NCI-H526 treated with DMSO at 0.1 percent for 48 hours (cell line): ENCODE data around the gene TBXAS1.

Source experiments
- DNase-seq: peaks from one replicate; lab custom pipeline; 2025; lab: John Stamatoyannopoulos, UW

Gene TBXAS1

DNA sequence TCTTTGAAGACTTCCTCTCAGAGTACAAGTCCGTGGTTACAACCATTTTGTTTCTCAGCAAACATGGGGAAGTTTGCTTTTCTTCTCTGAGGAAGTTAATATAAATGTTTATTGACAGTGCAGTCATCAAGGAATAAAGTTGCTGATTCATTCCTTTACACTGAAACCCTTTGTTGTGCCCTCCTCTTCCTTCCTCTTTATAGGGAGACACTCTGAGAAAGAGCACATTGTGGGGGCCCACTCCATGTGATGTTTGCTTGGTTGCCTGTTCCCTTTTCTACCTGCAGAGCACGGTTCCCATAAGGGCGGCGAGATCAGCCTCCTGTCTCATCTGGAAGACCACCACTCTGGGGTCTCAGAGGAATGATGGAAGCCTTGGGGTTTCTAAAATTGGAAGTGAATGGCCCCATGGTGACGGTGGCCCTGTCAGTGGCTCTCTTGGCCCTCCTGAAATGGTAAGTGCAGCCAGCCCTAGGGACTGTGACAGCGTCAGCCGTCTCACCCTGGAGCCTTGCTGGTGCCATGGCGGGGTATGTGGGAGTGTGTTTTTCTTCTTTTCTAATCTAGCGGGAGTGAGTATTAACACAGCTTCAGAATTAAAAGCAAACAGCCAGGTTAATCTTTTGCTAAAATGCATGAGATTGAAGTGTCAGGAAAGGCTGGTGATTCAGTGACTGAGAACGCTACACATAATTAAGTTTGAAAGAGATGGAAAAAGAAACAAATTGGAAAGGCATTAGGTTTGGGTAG is at the start of gene TBXAS1:
TSS of gene TBXAS1 (plus strand) at position 240 of the 750 bp plus-strand sequence. CDS start at position 367, 127 bp downstream.
- no peak for DNase-seq

DNA sequence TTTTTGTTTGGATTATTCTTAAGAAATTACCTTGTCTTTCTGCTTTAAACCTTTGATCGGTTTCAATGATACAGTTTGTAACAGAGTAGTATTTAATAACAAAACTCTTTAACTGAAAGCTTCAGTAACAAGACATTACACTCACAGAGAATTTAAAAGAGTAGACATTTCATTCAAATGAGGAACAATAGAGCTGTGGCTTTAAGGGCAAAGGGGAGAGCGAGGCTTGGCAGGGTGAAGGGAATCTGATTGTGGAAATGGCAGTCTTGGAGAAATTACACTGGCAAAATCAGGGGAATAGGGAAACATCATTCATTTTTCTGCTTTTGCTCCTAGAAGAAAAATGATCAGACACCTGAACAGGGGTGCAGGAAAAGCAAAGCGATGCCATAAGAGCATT is 46.1 kb upstream of the TBXAS1 start:
- no peak for DNase-seq

DNA sequence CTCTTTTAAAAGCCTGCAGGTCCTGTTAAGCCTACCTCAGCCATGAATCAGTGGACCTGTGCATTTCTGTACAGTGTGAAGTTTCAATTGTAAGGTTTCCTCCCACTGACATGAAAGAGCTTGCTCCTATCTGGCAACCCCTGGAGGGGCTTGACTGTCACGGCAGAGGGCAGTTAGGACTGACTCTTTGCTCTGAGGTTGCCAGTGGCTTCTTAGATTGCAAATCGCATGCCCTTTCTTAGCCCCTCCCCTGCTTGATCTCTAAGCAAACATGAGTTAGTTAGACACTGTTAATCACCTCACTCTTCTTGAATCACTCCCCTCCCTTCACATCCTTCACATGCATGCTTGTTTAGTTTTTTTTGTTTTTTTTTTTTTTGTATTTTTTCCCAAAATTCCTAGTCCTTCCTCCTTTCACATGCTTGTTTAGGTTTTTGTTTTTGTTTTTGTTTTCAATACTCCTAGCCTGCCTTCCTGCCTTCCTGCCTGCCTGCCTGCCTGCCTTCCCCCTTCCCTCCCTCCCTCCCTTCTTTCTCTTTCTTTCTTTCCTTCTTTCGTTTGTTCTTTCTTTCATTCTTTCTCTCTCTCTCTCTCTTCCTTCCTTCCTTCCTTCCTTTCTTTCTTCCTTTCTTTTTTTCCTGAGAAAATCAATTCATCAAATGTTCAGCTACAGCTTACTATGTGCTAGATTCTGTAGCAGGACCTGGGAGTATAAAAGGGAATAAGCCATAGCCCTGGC is 45.2 kb upstream of the TBXAS1 start:
- DNase-seq = peak; percentile 34

DNA sequence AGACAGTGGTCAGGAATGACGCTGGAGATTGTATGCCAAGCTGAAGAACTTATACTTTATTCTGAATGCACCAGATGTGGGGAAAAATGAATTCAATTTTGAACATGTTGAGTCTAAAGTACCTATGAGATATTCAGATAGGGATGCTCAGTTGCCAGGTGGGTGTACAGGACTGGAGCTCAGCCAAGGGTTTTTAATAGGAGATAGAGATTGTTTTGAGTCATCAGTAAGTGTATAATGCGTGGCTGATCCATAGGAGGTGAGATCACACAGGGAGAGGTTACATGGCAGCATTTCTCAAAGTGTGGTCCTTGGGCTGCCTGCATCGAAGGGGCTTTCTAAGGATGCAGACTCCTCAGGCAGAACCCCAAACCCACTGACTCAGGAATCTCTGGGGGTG is 44.4 kb upstream of the TBXAS1 start:
- no peak for DNase-seq

DNA sequence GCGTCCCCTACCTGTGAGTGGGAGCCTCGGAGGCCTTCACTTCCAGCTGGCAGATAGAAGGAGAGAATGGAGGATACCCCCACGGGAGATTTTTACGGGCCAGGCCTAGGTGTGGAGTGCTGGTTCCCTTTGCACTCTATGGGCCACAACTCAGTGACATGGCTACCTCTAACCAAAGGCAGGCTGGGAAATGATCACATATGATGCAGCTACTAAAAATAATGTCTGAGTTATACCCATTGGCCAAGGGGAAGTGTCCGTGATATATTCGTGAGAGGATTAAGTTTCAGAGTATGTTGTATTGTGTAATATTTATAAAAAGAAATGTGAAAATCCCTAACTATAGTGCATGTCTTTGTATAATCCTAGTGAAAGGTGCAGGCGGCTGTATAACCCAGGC is 37.7 kb upstream of the TBXAS1 start:
- DNase-seq = no peak

DNA sequence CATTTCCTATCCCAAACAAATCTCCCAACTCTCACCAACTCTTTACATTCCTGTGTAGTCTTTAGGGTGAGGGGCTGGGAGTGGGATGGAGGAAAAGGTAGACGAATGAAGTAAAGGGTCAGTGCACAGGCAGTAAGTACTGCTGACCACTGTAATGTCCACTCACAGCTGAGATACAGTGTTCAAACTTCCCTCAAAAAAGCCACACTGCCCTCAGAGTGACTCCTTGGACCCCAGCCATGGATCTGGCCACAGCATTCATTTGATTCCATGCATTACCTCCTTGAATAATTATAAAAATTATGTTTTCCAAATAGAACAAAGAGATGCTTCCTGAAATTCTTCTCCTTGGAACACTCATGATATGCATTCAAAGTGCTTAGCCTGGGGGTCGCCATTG is 31.5 kb upstream of the TBXAS1 start:
- no peak for DNase-seq

DNA sequence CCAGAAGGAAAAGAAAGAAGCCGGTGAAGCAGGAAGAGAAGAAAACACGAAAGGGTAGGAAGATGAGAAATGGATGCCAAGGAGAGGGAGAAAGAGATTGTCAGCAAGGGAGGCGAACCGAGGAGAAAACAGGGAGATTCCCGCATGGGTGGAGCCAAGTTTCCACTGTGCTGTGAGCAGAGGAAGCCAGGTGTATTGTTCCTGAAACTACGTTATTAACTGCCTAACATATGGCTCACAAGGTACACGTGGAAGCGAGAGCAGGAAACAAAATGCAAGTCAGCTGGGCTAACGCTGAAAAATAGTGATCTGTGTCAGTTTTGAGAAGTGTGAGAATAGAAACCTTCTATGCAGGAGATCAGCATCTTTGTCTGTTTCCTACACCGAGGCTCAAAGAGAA is 30.8 kb upstream of the TBXAS1 start:
- no peak for DNase-seq

DNA sequence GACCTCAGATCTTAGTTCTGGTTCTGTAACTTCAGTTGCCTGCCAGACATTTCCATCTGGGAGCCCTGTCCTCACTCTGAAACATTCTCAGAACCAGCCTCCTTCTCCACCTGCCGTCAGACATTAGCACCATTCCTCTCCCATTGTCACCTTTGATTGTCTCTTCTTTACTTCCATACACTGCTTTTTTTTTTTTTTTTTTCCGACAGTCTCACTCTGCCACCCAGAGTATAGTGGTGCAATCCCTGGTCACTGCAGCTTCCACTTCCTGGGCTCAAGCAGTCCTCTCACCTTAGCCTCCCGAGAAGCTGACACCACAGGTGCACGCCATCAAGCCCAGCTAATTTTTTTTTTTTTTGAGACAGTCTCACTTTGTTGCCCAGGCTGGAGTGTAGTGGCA is 30.2 kb upstream of the TBXAS1 start:
- DNase-seq = no peak

DNA sequence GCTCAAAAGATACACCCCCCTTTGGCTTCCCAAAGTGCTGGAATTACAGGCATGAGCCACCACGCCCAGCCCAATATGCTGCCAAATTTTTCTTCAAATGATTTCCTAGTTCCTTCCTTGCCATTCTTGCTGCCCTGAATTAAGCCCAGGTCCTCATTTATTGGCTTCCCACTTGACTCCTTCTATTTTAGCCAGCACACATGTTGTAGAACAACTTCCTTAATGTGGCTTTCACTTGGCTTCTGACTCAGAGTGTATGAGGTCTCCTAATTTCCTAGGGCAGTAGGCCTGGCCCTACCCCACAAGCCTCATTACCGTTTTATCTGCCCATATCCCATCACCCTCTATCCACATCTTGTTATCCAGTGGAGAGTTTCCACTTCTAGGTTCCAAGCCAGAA is 29.5 kb upstream of the TBXAS1 start:
- no peak for DNase-seq

DNA sequence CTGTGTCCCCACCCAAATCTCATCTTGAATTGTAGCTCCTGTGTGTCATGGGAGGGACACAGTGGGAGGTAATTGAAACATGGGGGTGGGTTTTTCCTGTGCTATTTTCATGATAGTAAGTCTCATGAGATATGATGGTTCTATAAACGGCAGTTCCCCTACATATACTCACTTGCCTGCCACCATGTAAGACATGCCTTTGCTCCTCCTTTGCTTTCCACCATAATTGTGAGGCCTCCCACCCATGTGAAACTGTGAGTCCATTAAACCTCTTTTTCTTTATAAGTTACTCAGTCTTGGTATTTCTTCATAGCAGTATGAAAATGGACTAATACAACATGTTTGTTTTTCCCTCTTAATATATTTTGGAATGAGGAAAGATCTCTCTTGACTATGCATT is 24.5 kb upstream of the TBXAS1 start:
- no peak for DNase-seq

DNA sequence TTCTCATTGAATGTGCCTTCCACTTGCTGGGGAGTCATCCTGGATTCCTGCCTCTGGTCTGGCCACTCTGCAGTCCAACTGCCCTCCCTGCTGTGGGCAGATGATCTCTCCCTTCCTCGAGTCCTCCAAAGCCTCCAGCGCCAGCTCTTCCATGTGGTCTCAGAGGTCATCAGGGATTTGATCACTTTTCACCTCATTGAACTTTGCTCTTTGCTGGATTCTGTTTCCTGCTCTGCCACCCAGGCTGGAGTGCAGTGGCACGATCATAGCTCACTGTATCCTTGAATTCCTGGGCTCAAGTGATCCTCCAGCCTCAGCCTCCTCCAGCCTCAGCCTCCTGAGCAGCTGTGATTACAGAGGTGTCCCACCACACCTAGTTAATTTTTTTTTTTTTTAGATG is 22.1 kb upstream of the TBXAS1 start:
- no peak for DNase-seq

DNA sequence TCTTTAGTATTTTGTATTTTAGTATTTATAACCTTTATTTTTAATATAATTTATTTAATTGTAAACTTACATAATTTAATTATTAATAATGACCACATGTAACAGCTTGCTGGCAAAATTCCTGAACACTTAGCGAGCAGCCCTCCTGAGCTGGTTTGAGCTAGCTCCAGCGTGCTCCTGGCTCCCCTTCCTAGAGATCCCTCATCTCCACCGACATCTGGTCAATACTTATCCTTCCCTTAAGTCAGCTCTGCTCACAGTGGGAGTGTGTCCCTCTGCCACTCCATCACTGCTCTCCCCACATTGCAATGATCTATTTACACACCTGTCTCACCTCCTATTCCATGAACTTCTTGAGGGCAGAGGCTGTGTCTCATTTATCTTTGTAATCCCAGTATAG is 20.6 kb upstream of the TBXAS1 start:
- DNase-seq = no peak

DNA sequence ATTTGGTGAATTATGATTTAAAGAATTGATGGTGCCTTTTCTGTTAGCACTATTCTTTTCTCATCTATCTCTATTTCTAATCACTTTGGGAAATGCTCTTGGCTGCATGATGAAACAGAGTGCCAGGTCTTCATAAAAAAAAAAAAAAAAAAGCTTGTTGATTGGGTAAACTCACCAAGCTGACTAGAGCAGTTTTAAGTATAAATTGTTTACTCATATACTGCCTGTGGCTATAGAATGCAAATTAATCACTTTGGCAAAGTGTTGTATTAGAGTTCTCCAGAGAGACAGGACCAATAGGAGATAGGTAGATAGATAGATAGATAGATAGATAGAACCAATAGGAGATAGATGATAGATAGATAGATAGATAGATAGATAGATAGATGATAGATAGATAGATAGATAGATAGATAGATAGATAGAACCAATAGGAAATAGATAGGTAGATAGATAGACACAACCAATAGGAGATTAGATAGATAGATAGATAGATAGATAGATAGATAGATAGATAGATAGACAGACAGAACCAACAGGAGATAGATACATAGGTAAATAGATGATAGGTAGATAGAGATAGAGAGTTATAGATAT is 20.1 kb upstream of the TBXAS1 start:
- DNase-seq = no peak

DNA sequence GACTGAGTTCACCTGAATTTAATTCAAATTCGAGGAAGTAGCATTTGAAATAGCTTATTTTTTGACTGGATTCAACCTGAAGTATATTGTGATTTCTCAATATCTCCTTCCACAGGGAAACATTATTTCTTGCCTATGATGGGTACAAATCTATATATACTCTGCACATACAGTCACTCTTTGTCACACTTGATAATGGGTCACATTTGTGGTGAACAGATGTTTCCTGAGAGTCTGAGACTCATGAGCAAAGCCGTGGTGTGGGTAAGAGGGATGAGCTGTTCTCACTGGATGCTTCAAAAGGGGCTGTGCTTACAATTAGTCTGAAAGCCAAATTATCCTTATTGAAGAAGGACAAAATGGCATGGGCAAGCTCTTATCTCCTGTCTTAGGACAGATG is 18.0 kb upstream of the TBXAS1 start:
- DNase-seq = no peak

DNA sequence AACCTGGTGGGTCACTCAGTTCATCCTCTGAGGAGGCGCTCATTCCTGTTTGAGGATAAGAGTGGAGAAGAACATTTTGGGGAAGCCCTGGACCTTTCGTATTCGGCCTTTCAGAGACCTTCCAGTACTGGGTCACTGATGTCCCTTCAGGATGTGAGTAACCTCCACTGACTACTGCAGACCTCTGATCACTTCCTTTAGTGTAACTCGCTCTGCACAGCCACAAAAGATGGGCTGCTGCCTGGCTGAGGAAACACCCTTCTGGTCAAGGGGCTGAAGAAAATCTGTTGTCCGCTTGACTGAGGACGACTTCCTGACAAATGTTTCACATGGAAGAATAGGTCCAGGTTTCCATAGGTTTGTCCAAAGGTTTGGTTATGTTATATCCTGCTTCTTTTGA is 15.9 kb upstream of the TBXAS1 start:
- no peak for DNase-seq

DNA sequence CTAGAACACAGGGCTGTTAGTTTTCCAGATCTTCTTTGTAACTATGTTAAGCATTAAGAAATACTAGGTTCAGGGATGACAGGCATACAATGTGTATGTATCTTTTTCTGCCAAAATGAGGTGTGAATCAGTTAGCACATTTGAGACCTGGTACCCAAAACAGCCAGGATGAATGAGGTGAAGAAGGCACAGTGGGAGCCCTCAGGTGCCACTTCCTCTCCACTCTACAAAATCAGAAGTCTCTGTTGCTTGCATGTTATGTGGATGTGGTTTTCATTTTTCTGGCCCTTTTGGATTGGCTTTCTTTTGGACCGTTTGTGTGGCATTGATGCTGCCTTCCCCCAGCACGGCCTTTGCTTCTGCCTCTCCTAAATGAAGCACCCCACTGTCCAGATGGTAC is 15.4 kb upstream of the TBXAS1 start:
- no peak for DNase-seq

DNA sequence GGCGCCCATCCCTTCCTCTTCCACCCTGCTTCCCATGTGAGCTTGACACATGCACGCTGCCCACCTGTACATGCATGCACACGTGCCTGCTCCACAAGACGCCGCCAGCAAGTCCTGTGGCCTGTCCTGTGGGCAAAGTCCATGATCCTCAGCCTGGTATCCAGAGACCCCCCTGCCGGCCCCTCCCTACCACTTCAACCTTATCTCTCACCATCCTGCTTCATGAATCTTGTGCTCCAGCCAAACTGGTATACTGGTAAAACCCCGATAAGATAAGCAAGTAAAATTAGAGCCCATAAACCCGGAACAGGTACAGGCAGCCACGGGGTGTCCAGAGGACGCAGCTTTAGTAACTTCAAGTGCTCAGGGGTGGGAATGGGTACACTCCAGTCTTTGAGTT is 11.8 kb upstream of the TBXAS1 start:
- no peak for DNase-seq

DNA sequence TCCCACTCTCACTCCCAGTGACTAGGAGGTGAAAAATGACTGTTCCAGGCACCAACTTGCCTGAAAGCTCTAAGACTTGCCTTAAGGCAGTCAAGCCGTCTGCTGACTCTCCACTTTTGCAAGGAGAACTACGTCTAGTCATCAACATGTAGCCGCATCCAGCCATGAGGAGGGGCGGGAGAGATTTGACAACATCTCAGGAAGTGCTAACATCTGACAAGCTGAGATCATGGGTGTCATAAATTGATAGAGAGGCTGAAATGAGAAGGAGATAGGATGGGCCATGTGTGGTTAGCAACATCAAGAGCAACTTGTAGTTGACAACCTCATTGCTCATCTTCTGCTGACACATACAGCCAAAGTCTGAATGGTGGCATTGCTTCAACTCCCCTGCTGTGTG is 9.0 kb upstream of the TBXAS1 start:
- DNase-seq = no peak

DNA sequence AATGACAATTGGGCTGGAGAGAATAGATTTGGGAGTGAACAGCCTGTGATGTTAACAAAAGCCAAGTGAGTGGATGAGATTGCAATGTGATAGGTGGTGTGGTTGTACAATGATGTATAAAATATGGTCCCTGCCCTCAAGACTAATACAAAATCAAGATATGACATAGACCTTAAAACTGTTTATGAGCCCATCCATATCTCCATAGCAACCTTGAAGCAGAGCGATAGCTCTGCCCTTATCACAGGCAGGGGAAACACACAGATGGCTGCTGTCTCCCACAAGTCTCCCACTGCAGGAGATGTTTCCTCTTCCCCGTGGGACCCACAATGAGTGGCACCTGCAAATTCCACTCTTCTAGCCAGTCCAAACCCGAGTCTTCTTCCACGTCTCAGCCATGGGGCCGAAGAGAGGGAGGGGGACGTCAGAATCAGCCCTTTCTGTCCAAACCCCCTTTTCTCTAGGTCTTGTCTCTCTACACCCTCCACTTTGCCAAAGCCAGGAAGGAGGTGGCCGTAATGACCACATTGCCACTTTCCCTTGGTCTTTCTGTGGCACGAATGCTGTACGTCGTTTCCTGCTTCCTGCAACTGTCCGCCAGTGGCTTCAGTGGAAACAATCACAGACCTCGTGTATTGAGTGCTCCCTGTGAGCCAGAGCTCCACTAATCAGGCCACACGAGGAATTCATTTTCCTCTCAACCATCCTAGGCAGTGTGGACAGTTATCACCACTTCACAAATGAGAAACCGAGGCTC is 7.5 kb upstream of the TBXAS1 start:
- no peak for DNase-seq

DNA sequence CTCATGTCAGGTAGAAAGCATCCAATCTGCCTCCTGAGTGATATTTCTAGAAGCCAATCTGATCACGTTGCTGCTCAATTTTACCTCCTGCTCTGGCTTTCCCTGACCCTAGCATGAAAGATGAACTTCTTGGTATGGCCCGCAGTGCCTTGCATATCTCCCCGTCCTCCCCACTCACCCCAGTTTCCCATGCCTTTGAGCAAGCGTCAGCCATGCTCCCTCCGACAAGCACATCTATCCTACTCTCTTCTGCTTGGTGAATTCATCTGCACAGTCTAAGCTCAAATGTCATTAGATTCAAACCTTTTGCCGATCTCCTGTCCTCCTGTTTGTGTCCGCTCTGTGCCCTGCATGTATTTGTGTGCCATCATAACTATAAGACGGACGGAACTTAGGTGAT is 6.2 kb upstream of the TBXAS1 start:
- DNase-seq = no peak

DNA sequence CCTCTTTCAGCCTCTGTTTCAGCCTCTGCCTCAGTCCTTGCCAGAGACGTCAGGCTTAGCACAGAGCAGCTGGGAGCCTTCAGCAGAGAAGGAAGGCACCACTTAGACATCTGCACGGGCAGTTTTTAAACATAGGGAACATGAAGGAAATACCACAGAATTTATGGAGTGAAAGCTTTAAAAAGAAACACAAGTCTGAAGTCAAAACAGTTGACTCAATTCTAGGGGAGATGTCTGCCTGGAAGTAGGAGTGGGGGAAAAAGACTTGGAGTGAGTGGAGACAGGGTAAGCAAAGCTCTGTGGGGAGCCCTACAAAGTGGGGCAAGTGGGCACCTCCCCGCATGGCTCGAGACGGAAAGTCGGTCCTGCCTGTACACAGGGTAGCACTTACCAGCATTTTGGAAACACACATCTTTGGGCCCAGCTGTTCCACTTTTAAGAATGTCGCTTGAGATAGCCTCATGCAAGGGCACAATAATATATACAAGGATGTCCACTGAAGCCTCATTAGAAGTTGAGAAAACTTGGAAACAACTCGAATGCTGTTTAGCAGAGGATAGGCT is 5.0 kb upstream of the TBXAS1 start:
- no peak for DNase-seq

DNA sequence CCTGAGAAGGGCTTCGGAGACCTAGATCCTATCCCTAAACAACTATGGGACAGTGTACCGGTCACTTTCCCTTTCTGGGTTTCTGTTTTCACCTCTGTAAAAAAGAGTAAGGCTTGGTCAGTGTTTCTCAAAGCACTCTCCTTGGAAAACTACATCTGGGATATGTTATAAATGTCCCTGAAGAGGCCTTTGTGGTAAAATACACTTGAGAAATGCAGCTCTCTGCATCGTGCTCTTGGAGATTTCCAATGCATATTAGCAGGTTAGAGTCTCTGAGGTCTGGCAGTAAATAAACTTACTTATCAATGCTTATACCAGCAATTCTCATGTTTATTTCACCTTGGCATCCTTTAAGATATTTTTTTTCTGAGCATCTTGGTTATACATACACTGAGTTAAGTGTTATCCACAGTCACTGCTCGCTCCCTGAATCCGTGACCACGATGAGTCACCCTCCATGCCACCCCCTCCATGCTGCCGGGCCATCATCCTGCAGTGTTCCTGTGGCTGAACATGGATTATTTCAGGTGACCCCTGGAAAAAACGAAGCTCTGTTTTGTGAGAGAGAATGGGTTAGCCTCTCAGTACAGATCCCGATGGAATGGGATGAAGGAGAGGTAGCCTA is 3.3 kb upstream of the TBXAS1 start:
- no peak for DNase-seq
